K562 (cell line): ENCODE results near the gene EML3.

ENCODE experiments used
- HDAC2 ChIP-seq: fragments of 450-650 bp; IDR thresholded peaks from 2 replicates; pipeline ENCODE4 v1.6.1; 2016; ENCODE audit warnings: mild to moderate bottlenecking
- NR3C1 ChIP-seq: sonication (generic); formaldehyde crosslinking; IDR thresholded peaks from 2 replicates; pipeline ENCODE4 v1.8.1; 2022; ENCODE audit warnings: missing genetic modification reagents
- PKNOX1 ChIP-seq: fragments of 450-650 bp; IDR thresholded peaks from 2 replicates; pipeline ENCODE4 v1.6.1; 2016
- PML ChIP-seq: IDR thresholded peaks from 2 replicates; pipeline ENCODE4 v1.6.1; 2012; ENCODE audit warnings: low read length, inconsistent platforms
- RAD21 ChIP-seq, 2 experiments: fragments of 250-450 bp in 1 of 2; fragments of 450-650 bp in 1 of 2; sonication (Bioruptor Pico) in 1 of 2; formaldehyde crosslinking in 1 of 2; IDR thresholded peaks in 1 of 2; conservative IDR thresholded peaks in 1 of 2; 2 replicates each; pipeline versions ENCODE4 v1.4.0 to v1.8.0; 2020 to 2022; ENCODE audit warnings: mild to moderate bottlenecking in 2 of 2, moderate library complexity in 1 of 2
- REST ChIP-seq, 2 experiments: fragments of 450-650 bp; formaldehyde crosslinking in 1 of 2; IDR thresholded peaks; 2 replicates each; pipeline versions ENCODE4 v1.4.0 to v1.6.1; 2014 to 2020; ENCODE audit warnings: mild to moderate bottlenecking in 2 of 2, borderline replicate concordance in 1 of 2, low read depth in 1 of 2
- SP1 ChIP-seq: sonication (generic); formaldehyde crosslinking; IDR thresholded peaks from 2 replicates; pipeline ENCODE4 v1.8.1; 2022; ENCODE audit warnings: mild to moderate bottlenecking, missing genetic modification reagents
- ZNF445 ChIP-seq: fragments of 250-450 bp; sonication (Bioruptor Pico); IDR thresholded peaks from 2 replicates; pipeline ENCODE4 v1.4.0; 2020; ENCODE audit warnings: low read depth, mild to moderate bottlenecking, moderate library complexity
- ZNF707 ChIP-seq: fragments of 250-450 bp; sonication (Bioruptor Pico); conservative IDR thresholded peaks from 2 replicates; pipeline ENCODE4 v1.8.0; 2022; ENCODE audit warnings: inconsistent platforms, mild to moderate bottlenecking, moderate library complexity
- TF ChIP-seq, protein P1 (sequence below): sonication (generic); formaldehyde crosslinking; IDR thresholded peaks from 2 replicates; pipeline ENCODE4 v1.8.0; 2023; ENCODE audit warnings: mild to moderate bottlenecking, missing genetic modification reagents
- TF ChIP-seq, protein P2 (sequence below), 3 experiments: IDR thresholded peaks in 2 of 3; conservative IDR thresholded peaks in 1 of 3; 2 replicates each; pipeline ENCODE4 v1.5.1; 2011 to 2012; ENCODE audit warnings: low read length in 3 of 3, mild to moderate bottlenecking in 3 of 3, control low read depth in 2 of 3, improper control_type of control experiment in 1 of 3, inconsistent platforms in 1 of 3, low read depth in 1 of 3, mixed read lengths in 1 of 3, moderate library complexity in 1 of 3; ENCODE audit not compliant: insufficient read depth in 2 of 3

DNA sequence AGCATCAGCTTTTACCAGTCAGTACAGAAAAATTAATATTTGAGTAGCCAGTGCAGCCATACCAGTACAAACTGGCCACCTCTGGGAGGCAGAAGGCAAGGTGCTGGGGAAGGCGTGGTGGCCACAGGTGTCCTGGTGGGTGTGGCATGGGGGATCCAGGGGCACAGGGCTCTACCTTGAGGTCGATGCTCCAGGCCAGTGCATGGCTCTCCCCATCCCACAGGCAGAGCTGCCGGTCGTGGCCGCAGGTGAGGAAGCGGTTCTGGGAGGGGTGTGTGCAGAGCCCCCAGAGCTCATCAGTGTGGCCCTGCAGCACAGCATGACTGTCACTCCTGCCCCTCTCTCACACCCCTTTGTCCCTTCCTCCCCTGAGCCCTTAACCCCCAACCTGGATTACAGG, 7.1 kb downstream of the EML3 start:
- no peak for TF ChIP-seq PML
- no peak for TF ChIP-seq REST (IDR thresholded peaks at IDR 0.05; ENCODE audit: borderline replicate concordance)
- no peak for TF ChIP-seq REST (CRISPR knock-in tag; IDR thresholded peaks at IDR 0.05; ENCODE audit: low read depth)
- TF ChIP-seq HDAC2 = no peak
- no peak for TF ChIP-seq NR3C1 (CRISPR knock-in tag)
- no peak for TF ChIP-seq SP1
- no peak for TF ChIP-seq RAD21 (CRISPR knock-in tag; conservative IDR thresholded peaks at IDR 0.05 in 1 of 2, IDR thresholded peaks at IDR 0.05 in 1 of 2)
- no peak for TF ChIP-seq ZNF445 (CRISPR knock-in tag)
- TF ChIP-seq, protein P1, sequence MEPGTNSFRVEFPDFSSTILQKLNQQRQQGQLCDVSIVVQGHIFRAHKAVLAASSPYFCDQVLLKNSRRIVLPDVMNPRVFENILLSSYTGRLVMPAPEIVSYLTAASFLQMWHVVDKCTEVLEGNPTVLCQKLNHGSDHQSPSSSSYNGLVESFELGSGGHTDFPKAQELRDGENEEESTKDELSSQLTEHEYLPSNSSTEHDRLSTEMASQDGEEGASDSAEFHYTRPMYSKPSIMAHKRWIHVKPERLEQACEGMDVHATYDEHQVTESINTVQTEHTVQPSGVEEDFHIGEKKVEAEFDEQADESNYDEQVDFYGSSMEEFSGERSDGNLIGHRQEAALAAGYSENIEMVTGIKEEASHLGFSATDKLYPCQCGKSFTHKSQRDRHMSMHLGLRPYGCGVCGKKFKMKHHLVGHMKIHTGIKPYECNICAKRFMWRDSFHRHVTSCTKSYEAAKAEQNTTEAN = no peak
- TF ChIP-seq, protein P2, sequence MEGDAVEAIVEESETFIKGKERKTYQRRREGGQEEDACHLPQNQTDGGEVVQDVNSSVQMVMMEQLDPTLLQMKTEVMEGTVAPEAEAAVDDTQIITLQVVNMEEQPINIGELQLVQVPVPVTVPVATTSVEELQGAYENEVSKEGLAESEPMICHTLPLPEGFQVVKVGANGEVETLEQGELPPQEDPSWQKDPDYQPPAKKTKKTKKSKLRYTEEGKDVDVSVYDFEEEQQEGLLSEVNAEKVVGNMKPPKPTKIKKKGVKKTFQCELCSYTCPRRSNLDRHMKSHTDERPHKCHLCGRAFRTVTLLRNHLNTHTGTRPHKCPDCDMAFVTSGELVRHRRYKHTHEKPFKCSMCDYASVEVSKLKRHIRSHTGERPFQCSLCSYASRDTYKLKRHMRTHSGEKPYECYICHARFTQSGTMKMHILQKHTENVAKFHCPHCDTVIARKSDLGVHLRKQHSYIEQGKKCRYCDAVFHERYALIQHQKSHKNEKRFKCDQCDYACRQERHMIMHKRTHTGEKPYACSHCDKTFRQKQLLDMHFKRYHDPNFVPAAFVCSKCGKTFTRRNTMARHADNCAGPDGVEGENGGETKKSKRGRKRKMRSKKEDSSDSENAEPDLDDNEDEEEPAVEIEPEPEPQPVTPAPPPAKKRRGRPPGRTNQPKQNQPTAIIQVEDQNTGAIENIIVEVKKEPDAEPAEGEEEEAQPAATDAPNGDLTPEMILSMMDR (IDR thresholded peaks at IDR 0.05 in 2 of 3, conservative IDR thresholded peaks at IDR 0.05 in 1 of 3; ENCODE audit: insufficient read depth in 2 of 3, low read depth in 1 of 3, low read length in 3 of 3) = no peak
- no peak for TF ChIP-seq PKNOX1
- no peak for TF ChIP-seq ZNF707
